GM18505 (cell line): Measurements from ENCODE around the gene ZSWIM3.

ENCODE experiments used
- ATAC-seq: cut with Tn5 transposase; IDR thresholded peaks from one replicate; pipeline ENCODE4 v1.9.1; 2021; ENCODE audit not compliant: unreplicated experiment
- POLR2A ChIP-seq: IDR thresholded peaks from 4 replicates; pipeline ENCODE4 v1.6.1; 2011; ENCODE audit warnings: borderline replicate concordance; ENCODE audit not compliant: insufficient read depth, insufficient read length; ENCODE audit errors: extremely low read depth

The ZSWIM3 gene

DNA sequence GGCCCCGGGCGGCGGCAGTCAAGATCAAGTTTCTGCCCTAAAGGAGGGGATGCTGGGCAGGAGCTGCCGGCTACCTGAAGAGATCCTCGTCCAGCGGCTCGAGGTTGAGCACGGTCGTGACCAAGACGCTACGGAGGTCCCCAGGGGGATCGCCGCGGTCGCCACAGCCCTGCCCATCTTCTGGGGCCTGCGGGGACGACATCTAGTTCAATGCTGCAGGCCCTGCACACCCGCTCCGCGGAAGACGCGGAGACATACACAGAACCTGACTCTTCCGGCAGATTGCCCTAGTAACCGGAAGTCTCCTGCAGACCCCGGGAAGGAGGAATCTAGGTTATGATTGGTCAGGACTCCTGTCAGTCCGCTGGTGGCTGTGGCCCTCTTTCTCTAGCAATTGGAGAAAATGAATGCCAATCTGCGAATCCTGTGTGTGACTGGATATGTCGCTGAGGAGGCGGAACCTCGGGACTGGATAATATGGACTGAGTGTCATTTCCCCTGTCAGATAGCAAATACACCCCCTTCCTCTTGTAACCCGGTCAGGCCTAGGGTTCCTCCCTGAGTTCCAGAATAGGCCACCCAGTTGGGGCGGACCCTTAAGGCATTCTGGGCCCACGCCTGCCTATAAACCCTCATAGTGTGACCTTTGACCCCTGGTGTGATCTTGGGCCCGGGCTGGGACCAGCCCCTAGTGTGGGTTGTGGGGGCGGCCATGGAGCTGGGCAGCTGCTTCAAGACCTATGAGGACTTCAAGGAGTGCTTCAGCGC is at the start of gene ZSWIM3, which contains the start of gene ACOT8:
TSS of gene ZSWIM3 (plus strand) at position 501 of the 768 bp plus-strand sequence. CDS start at position 713, 212 bp downstream.
TSS of gene ACOT8 (minus strand) at position 279 of the 768 bp plus-strand sequence. CDS start at position 202, 77 bp downstream.
- peak; percentile 95 for TF ChIP-seq POLR2A
- peak; percentile 85 for ATAC-seq

- no peak for TF ChIP-seq POLR2A
- ATAC-seq = no peak
These were observed 47.0 kb upstream of the ZSWIM3 start for GRCh38 chr20:45810191-45810970.

DNA sequence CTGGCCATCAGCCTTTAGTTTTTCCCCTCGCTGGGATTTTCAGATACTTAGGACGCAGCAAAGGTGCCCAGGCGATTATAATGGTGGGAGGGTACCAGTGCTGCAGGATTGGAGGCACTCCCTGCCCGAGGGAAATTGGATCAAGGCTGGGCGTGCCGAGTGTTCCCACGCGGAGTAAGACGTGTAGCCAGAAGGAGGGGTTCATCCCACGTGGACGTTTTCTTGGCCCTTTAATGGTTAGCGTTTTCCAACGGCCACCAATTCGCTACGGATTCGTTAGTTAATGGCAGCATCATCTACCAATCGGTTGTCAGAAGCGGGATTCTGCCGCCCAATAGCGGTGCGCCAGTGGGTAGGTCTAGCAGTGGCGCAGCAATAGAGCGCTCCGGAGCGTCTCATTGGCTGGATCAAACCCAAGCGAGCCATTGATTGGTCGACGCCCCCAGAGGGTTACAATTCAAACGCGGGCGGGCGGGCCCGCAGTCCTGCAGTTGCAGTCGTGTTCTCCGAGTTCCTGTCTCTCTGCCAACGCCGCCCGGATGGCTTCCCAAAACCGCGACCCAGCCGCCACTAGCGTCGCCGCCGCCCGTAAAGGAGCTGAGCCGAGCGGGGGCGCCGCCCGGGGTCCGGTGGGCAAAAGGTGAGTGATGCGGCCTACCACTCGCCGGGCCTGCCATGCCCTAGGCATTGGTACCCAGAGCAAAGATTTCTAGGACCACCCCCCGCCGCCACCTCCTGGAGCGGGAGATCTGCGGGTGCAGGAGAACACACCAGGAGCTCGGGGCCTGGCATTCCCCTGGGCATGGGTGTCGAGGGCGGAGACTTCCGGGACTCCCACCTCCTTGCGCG is 45.0 kb upstream of the ZSWIM3 start, which contains the start of gene UBE2C:
TSS of gene UBE2C (plus strand) at position 488 of the 849 bp plus-strand sequence. CDS start at position 540, 52 bp downstream.
- peak; percentile 96 for ATAC-seq
- TF ChIP-seq POLR2A = peak; percentile 53

GRCh38 chr20:45813006-45813340 is 44.4 kb upstream of the ZSWIM3 start:
- ATAC-seq = no peak
- TF ChIP-seq POLR2A = no peak

DNA sequence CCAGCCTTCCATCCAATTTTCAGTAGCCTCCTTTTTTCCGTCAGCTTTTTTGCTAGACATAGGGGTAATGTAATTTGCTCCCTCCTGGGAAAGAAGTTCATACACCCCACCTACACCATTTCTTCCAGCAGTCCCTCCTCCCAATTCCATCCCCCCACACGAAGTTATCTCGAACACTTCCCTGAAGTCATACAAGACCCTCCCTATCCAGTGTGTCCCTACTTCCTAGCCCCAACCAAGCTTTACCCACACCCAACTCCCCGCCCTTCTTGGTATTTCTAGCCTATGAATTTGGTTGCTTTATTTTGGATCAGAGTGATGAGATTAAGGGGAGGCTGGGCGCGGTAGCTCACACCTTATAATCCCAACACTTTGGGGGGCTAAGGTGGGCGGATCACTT is 43.9 kb upstream of the ZSWIM3 start:
- ATAC-seq = no peak
- no peak for TF ChIP-seq POLR2A

DNA sequence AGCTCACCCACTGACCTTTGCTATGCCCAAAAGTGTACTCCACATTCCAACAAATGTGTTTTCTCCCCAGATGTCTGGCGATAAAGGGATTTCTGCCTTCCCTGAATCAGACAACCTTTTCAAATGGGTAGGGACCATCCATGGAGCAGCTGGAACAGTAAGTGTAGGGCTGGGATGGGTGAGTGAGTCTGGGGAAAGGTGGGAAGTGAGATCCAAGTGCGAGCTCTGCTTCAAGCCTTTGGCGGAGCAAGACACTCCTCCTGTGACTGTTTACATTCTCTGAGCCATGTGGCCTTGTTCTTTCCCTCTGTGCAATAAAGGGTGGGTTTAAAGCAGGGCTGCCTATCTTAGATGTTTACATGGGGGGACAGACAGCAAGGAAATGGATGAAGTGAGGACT is 43.1 kb upstream of the ZSWIM3 start:
- no peak for TF ChIP-seq POLR2A
- ATAC-seq = no peak

- ATAC-seq = no peak
- TF ChIP-seq POLR2A = no peak
These were observed 40.5 kb upstream of the ZSWIM3 start for GRCh38 chr20:45816951-45817350.

DNA sequence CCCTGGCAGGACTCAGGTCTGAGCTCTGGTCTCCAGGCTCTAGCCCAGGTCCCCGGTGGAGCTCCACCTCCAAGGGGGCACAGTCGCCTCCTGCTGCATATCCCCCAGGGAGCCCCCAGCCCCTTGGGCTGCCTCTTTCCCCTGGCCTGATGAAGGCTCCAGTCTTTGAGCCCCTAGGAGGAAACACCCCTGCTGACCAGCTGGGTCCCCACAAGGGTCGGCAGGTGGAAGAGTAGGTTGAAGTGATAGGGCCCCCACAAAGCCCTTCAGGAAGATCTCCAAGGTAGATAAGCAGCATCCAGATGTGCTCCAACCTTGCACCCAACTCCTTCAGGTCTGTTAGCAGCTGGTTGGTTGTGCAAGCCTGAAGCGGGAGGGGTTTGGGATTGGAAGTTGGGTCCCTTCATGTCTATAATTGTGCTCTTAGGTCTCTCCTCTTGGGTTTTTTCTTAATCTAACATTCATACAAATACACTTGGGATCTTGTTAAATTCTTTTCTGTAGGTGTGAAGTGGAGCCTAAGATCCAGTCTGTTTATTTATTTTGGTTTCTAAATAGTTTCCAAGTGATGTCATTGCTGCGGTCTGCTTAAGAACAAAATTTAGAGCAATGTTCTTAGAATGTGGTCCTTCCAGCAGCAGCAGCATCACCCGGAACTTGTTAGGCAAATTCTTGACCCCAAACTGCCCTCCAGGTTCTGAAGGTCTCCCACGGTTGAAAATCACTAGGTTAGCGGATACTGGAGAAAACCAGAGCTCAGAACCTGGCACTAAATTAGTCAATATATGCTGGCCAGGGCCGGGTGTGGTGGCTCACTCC is 39.8 kb upstream of the ZSWIM3 start:
- ATAC-seq = no peak
- TF ChIP-seq POLR2A = no peak

DNA sequence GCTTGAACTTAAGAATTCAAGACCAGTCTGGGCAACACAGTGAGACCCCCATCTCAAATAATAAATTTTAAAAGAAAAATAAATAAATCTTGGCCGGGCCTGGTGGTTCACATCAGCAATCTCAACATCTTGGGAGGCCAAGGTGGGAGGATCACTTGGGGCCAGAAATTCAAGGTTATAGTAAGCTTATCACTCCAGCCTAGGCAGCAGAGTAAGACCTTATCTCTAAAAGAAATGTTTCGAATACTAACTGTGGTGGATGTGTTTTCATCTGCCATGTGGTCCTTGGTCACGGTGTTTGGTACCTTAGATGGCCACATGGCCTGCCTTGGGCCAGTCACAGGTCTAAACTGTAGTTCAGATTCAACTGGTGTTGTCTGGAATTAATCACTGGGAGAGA is 39.2 kb upstream of the ZSWIM3 start:
- TF ChIP-seq POLR2A = no peak
- ATAC-seq = no peak

DNA sequence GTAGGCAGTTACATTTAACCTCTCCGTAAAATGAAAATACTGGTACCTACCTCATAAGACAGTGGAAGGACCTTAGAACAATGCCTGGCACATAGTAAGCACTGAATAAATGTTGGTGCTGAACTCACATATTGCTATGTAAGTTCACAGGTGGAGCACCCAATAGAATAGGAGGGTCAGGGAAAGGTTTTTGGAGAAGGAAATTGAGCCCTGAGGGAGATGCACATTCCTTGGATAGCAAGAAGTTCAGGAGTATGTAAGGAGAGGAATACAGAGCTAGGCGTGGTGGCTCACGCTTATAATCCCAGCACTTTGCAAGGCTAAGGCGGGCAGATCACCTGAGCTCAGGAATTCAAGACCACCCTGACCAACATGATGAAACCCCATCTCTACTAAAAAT is 37.9 kb upstream of the ZSWIM3 start:
- no peak for ATAC-seq
- no peak for TF ChIP-seq POLR2A

DNA sequence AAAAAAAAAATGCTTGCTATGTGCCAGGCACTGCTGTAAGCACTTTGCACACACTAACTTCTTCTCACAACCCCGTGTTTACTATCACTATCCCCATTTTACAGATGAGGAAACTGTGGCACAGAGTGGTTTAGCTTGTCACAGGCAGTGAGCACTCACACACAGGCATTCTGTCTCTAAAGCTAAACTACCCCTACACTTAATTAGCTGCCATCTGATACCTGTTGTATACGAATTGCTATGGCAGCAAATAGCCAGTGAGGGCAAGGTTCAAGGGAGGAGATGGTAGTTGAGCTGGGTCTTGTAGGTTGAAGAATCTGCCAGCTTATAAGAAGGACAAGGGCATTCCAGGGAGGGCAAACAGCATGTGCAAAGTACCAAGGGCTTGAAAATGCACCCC is 35.5 kb upstream of the ZSWIM3 start:
- no peak for ATAC-seq
- no peak for TF ChIP-seq POLR2A

DNA sequence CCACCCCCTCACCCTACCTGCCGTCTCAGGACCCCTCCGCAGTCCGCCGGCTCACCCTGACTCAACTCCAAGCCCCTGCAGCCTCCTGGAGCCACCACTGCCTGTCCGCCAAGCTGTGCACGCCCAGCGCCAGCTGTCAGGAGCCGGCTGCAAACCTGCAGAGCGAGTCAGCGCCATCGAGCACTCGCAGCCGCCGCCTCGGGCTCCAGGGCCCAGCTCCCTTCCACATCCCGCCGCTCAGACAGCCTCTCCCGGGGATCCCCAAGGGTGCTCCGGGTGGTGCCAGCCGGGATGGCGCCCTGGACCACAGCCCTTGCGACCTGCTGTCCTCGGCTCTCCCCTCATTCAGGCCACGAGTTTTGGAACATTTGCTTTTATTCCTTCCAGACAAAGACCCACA is 34.6 kb upstream of the ZSWIM3 start:
- no peak for ATAC-seq
- TF ChIP-seq POLR2A = no peak
